G401 (cell line): Measurements from ENCODE around the gene LPIN1. TPM values are rescaled to one million over a fixed set of nuclear protein-coding genes. Genes with fewer than 3 reads are reported as not detected.

Experiments
- DNase-seq: peaks from one replicate; pipeline ENCODE4 v3.0.0-alpha.2; 2015; ENCODE audit warnings: low spot score
- in situ Hi-C: cut with HindIII; loops from 2 replicates; pipeline ENCODE4 v1.10.0; 2016; ENCODE audit warnings: low sequenced_read_pairs, mixed read lengths
- total RNA-seq: library from RNA; depleted of rRNA; stranded (reverse); fragments of >200 nt; shearing (Covaris generic); gene quantifications from 2 replicates; pipeline ENCODE4 v1.2.3, GENCODE V29; 2014; rRNA removed

Gene LPIN1, protein sequence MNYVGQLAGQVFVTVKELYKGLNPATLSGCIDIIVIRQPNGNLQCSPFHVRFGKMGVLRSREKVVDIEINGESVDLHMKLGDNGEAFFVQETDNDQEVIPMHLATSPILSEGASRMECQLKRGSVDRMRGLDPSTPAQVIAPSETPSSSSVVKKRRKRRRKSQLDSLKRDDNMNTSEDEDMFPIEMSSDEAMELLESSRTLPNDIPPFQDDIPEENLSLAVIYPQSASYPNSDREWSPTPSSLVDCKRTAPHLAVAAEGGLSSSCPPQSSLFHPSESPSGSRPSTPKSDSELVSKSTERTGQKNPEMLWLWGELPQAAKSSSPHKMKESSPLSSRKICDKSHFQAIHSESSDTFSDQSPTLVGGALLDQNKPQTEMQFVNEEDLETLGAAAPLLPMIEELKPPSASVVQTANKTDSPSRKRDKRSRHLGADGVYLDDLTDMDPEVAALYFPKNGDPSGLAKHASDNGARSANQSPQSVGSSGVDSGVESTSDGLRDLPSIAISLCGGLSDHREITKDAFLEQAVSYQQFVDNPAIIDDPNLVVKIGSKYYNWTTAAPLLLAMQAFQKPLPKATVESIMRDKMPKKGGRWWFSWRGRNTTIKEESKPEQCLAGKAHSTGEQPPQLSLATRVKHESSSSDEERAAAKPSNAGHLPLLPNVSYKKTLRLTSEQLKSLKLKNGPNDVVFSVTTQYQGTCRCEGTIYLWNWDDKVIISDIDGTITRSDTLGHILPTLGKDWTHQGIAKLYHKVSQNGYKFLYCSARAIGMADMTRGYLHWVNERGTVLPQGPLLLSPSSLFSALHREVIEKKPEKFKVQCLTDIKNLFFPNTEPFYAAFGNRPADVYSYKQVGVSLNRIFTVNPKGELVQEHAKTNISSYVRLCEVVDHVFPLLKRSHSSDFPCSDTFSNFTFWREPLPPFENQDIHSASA
- 12.7 and 30.4 TPM in 2 replicates for total RNA-seq

DNA sequence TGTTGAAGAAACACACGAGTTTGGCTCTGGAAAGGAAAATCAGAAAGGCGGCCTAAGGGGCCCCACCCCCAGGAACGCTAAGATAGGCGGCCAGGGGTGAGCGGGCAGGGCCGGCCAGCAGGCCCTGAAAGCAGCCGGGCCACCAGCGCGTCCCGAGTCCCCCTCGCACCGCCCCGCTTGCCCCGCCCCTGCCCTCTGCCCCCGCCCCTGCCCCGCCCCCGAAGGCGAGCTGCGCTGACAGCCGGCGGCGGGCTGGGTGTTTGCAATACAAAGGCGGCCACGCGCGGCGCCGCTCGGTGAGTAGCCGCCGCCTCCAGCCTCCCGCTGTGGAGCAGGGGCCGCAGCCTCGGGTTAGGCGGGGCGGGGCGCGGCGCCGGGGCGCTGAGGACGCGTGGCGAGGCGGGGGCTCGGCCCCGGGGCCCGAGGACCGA, at the start of gene LPIN1:
Gene LPIN1, plus strand, starts transcription at position 257 of the 431 bp plus-strand sequence. CDS start 18,910 bp downstream, outside the sequence.
- in situ Hi-C loops = no loop called here
- peak; percentile 91 for DNase-seq

DNA sequence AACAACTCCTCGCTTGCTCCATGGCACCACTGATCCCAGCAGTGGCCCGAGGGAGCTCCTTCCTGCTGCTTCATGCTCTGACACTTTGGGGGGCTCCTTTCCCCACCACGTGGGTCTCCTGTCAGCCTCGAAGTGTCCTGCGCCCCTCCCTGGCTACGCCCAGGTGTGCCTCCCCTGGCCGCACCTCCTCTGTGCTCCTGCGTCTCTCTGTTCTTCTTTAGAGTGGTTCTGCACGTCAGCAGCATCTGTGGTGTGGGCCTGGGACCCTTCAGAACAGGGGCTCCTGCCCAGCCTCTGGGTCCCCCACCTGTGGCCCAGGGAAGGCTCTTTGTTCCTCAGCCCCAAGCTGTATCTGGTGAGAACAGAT, 49.7 kb upstream of the LPIN1 start:
- DNase-seq = no peak
- in situ Hi-C loops = loop anchor here (25.0 kb wide), 1 partner anchor 91 kb away; no protein-coding TSS in a partner anchor

DNA sequence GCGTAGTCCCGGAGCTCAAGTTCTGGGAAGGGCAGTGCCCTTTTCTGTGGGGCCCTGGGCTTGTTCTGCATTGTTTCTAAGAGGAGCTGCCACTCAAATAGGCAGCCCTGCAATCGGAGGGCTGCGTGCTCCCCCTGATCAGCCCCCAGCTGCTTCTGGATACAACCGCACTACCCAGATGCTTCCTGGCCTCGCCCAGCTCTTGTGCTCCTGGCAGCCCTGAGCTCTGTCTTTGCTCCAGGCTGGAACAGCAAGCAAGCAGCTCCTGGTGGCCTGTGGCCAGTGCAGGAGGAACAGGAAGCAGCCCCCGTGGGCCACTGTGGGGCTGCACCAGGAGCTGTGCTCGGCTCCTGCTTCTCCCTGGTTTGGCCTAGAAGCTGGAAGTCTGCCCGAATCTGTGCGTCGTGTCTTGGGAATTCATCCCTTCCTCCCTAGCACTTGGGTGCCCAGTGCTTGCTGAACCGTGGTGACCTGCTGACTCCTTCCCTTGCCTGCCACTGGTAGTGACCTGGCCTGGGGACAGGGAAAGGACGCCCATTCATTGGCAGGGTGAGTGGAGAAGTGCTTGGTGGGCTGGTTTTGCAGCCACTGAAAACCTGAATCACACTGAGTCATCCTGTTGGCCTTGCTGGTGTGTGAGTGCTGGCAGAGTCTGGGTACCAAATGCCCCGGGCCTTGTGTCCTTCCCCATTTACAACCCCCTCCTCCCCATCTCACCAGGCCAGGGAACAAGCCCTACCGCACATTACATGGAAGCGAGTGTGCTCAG, 49.1 kb upstream of the LPIN1 start:
- DNase-seq = no peak
- in situ Hi-C loops = loop anchor here (25.0 kb wide), 1 partner anchor 90 kb away; no protein-coding TSS in a partner anchor

DNA sequence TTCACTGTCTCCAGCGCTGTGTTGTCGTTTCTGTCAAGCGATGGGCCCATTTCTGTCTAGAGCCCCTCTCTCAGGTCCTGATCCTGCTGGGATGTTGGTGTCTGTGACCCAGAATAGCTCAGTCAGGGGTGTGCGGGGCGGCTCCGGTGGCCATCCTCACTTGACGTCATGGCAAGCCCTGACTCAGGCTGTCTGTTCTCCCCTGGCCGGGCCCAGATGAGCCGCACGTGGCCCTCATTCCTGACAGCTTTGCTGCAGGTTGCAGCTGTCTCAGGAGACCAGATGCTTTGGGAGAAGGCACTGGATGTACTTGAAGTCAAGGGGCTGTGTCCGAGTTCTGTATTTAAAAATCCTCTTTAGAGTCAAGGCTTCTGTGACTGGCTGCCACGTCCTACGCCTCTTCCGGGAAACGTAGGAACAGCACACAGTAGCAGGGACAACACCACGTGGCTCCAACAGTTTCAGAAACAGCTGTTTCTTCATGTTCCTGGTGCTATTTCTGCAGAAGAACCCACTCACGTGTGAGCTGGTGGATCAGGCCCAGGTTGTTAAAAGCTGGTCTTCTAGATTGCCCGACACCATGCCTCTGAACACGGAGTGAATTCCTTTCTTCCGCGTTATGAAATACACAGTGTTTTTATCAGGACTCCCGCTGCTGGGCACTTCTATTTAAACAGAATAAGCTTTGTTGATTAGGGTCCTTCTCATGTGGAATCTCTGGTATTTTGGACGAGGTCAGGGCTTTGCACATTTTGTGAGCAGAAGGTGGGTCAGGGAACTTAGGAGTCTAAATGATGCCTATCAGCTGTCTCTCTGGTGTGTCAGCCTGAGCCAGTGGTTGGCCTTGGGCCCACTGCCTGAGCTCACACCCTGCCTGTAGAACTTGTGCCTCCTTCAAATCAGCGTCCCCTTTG, 48.2 kb upstream of the LPIN1 start:
- in situ Hi-C loops = loop anchor here (25.0 kb wide), 1 partner anchor 89 kb away; no protein-coding TSS in a partner anchor
- no peak for DNase-seq

DNA sequence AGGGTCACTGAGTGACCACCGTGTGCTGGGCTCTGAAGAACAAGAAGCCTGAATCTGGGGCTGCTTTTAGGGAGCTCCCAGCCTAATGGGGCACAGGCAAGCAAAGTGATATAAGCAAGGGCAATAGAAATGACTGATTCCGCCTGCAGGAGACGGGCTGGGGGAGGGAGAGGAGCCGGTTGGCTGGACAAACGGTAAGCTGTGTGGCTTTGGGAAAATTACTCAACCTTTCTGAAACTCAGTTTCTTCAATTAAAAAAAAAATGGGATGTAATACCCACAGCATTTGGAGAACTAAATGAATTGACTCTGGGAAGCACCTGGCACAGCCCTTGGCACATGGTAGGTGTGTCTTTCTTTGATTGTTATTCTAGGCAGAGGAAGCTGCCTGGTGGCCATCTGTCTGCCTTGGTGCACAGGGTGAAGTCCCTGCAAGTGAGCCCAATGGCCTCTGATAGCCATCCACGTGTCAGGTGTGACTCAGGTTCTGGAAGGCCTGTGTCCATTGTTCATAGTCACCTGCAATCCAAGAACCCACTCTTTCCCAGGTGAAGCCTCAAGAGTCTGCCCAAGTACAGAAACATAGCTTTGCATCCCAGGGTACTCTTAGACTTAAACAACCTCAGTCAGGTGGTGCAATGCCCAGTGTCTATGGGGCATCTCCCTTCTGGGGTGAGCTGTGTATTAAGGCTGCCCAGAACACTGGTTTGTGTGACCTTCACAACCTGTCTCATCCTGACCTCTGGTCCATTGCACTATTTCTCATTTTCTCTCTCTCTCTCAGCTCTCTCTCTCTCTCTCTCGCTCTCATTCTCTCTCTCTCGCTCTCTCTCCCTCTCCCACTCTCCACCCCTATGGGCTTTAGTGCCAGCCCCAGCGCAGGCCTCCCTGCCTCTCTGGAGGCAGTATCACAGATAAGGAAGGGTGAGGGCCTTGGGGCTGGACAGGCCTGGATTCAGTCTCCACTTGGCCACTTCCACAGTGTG, 46.5 kb upstream of the LPIN1 start:
- no peak for DNase-seq
- in situ Hi-C loops = loop anchor here (25.0 kb wide), 1 partner anchor 87 kb away; no protein-coding TSS in a partner anchor

DNA sequence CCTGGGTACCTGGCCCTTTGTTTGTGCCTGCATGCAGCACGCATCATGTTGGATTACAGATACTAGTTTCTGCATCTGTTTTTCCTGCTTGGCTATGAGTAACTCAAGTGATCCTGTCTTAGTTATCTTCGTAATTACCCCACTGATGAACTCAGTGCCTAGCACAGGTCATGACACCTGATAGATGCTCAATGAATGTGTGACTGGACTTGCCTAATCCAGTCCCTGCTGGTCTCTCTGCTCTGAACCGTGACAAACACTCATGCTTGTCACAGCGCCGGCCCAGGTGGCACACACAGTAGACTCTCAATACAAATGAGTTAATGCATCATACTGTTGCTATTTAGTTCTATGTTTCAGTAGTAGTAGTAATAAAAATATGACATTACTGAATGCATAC, 45.2 kb upstream of the LPIN1 start:
- no peak for DNase-seq
- in situ Hi-C loops = no loop called here

DNA sequence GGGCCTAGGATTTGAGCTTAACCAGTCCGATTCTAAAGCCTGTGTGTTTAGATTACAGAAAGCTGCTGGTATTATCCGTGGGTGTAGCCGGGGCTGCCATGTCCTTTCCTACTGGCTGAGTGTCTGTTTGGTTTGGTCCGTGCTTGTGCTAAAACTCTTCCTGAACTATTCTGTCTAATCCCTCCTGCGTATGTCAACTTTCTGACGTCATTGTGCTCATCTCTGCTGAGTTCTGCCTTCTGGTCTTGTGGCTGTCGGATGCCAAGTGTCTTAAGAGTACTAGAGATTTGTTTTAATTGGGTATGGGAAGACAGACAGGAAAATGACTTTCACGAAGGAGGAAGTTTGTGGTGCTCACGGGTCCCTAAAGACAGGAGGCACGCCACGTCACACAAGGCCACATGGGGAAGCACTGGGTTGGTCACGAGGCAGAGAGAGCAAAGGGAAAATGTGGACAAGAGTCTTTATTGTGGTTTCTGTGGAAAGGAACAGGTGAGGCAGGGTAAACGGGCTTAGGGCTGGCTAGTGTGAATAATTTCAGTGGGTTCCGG, 44.6 kb upstream of the LPIN1 start:
- DNase-seq = no peak
- in situ Hi-C loops = no loop called here

DNA sequence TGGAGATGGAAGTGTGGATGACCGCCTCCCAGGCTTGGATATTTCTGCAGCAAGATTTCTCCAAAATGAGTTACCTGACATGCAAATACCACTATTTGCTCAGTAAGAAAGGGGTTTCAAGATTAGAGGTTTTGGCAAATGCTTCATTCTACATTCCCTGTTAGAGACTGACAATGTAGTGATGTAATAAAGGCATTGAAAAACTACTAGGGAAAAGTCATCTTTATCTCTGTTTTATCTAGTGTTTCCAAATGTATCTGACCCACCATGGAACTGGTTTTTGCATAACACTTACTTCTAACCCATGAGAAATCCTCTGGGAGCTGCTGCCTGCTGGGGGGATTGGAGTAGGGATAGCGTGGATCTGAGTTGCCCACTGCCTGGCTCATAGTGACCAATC, 43.5 kb upstream of the LPIN1 start:
- DNase-seq = no peak
- in situ Hi-C loops = no loop called here

DNA sequence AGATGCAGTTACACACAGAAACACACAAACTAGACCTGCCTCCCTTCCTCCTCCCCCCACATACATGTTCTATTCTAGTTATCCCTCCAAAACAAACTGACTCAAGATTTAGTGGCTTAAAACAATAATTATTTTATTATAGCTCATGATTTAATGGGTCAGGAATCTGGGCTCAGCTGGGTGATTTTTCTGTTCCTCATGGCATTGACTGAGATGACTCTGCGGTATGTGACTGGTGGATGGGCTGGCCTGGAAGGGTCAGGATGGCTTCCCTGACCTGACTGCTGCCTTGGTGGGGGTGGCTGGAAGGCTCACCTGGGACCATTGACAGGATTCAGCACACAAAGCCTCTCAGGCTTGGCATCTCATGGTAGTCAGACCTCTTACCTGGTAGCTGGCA, 42.7 kb upstream of the LPIN1 start:
- DNase-seq = no peak
- in situ Hi-C loops = no loop called here

DNA sequence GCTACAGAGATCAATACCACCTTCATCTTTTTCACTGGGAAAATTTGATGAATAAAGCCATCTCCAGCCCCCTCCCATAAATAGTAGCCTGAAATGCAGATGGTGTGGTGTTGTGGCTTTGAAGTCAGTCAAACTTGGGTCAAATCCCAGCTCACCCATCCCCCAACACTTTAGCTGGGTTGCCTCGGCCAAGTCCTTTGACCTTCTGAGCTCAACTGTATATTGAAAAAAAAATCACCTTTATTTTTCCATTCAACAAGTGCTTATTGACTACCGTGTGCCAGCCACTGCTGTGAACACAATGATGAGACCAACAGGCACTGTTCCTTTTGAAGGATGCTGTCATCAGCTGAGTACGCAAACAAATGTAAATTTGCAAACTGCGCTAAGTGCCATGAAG, 41.4 kb upstream of the LPIN1 start:
- in situ Hi-C loops = no loop called here
- no peak for DNase-seq

DNA sequence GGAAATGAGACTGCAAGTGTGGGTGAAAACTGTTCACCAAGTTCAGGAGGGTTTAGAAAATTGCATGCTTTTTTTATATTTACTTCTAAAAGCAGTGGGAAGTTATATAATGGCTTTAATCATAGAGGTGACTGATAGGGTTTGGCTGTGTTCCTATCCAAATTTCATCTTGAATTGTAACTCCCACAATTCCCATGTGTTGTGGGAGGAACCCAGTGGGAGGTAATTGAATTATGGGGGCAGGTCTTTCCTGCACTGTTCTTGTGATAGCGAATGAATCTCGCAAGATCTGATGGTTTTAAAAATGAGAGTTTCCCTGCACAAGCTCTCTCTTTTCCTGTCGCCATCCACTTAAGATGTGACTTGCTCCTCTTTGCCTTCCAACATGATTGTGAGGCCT, 40.7 kb upstream of the LPIN1 start:
- no peak for DNase-seq
- in situ Hi-C loops = no loop called here

DNA sequence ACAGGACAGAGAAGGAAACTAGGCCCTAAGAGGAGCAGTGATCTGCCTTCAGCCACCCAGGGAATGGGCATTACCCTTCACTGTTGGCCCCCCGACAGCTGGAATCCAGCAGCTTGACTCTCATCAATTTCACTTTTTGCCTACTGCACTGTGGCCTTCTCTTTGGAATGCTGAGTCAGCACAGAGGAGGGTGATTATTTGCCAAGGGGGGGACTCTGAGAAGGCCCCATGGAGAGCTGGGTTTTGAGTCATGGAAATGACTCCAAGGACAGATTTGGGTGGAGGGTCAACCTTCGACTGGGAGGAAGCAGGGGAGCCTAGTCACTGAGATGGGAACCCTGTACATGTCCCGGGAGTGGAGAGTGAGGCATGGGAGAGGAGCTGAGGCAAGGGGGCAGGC, 38.3 kb upstream of the LPIN1 start:
- DNase-seq = no peak
- in situ Hi-C loops = no loop called here

DNA sequence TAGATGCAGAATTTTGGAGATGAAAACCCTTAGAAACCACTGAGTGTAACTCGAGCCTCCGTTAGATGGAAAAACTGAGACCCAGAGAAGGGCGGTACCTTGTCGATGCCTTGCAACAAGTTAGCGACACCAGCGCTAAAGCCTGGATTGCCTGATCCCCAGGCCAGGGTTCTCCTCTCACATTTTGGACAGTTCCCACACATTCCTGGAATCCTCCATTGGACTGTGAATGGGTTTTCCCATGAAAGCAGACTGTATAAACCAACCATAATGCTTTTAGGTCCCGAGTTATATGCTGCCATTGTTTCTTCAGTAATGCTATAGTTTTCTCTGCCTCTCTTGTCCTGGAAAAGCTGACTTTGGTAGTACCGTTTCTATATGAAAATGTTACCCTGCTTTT, 37.1 kb upstream of the LPIN1 start:
- no peak for DNase-seq
- in situ Hi-C loops = no loop called here

DNA sequence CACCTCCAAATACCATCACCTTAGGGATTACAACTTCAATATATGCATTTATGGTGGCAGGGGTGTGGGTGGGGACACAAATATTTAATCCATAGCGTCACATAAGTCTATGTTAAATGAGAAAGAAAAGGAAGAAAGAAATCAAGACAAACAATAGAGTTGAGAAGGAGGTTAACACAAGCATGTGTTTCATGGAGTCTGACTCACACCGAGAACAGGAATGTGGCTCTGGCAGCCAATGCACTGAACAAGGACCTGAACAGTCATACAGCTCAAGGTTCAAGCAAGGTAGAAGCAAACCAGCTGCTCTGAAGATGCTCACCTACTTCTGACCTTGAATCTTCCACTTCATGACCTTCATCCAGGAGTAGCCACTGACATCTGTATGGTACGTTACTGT, 36.2 kb upstream of the LPIN1 start:
- no peak for DNase-seq

DNA sequence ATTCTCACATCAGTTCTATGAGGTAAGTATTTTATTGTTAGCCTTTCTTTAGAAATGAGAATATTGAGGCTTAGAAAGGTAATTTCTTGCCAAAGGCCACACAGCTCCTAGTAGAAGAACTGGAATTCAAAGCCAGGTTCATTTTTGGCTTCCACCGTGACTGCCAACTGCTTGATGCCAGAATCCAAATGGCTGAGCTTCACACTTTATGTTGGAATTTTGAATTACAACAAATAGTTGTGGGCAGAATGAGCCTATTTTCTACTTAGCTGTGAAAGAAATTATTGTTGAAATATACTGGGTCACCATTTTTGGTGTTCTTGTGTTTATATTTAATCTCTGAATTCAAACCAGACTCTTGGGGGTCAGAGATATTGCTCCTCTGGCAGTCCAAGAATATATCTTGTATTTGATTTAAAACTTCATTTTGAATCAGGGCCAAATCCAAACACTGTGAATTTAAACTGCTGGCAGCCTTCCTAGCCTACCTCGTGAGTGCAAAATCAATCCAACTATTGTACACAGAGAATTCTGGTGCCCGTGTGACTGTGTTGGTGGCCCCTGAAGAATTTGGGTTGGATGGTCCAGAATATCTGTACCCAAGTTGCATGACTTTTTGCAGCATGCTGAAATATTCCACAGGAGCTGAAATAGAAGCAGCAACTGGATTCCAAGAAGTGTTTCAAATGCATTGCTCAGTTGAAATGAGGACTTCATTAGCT, 35.6 kb upstream of the LPIN1 start:
- in situ Hi-C loops = no loop called here

More for the DNA sequence above, 36.2 kb upstream of the LPIN1 start:
- in situ Hi-C loops = no loop called here

DNA sequence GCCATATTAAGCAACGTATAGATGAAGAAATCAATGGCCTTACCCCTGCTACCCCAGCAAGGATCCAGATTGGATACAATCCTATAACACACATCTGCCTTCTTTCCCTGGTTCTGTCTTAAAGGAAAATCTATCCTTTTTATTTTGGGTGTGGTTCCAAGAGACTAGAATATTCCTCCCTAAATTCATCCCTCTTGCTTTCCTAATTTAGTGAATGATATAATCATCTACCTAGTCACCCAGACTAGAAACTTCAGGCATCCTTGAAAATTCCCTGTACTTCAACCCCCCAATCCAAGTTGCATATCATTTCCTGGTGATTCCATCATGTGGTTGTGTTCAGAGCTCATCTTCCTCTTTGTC, 35.1 kb upstream of the LPIN1 start:
- DNase-seq = no peak
- in situ Hi-C loops = no loop called here

More for the DNA sequence above, 35.6 kb upstream of the LPIN1 start:
- DNase-seq = peak; percentile 42
